ENCODE measurements around the gene NUMB.

Gene NUMB

DNA sequence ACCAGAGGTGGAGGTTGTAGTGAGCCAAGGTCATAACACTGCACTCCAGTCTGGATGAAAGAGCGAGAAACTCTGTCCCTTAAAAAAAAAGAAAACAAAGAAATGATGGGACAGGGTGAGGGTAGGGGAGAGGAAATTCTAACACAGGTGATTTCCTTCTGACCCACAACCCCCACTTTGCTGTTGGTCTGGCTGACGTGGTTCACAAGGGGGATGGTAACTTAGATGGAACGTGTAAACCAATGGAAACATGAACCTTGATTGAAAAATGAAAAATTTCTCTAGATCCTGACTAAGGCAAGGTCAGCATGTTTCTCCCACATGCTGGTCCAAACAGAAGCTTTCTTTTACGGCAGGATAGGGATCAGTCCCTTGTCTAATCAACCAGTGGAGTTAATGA lies 16.6 kb upstream of the NUMB start:
- TF ChIP-seq CTCF (IDR thresholded peaks at IDR 0.05; ENCODE audit: borderline replicate concordance, control extremely low read depth, extremely low read depth, insufficient read depth, missing control alignments), result no peak
- in situ Hi-C loops (cut with MboI; ENCODE audit: low sequenced_read_pairs, unreplicated experiment), result loop anchor here (5.0 to 25.0 kb wide), 2 partner anchors 303 to 963 kb away; no protein-coding TSS in a partner anchor
- peak; percentile 36 for DNase-seq (ENCODE audit: low spot score)

DNA sequence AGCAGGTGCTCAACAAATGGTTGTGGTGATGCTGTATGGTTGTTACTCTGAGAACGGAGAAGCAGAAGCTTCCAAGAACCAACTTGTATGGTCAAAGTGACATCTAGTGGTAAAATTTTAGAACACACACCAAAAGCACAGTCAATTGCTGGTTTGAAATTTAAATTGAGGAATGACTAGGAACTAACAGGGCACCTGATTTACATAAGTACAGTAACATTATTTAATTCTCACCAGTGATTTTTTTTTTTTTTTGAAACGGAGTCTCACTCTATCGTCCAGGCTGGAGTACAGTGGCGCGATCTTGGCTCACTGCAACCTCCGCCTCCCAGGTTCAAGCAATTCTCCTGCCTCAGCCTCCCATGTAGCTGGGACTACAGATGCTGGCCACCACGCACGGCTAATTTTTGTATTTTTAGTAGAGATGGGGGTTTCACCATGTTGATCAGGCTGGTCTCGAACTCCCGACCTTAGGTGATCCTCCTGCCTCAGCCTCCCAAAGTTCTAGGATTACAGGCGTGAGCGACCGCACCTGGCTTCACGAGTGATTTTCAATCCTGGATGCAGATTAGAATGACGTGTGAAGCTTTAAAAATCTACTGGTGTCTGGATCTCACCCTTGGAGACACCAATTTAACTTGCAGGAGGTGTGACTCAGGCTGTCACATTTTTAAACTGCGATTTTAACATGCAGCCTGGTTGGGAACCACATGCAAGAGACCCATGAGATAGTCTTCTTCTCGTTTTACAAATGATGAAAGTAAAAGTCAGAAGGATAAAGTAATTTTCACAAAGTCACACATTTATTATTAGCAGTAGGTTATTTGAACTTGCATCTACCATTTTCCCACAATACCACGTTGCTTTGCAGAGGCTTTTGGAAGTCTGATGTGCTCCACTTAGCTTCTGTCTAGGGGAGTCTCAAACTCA lies 14.1 kb upstream of the NUMB start:
- DNase-seq (ENCODE audit: low spot score), result peak; percentile 65
- peak; percentile 43 for TF ChIP-seq CTCF (IDR thresholded peaks at IDR 0.05; ENCODE audit: borderline replicate concordance, control extremely low read depth, extremely low read depth, insufficient read depth, missing control alignments)
- in situ Hi-C loops (cut with MboI; ENCODE audit: low sequenced_read_pairs, unreplicated experiment), result loop anchor here (5.0 to 25.0 kb wide), 2 partner anchors 300 to 960 kb away; no protein-coding TSS in a partner anchor

GRCh38 chr14:73471582-73472184 lies 13.3 kb upstream of the NUMB start:
- DNase-seq (ENCODE audit: low spot score), result no peak
- in situ Hi-C loops (cut with MboI; ENCODE audit: low sequenced_read_pairs, unreplicated experiment), result loop anchor here (5.0 to 25.0 kb wide), 2 partner anchors 299 to 959 kb away; no protein-coding TSS in a partner anchor
- TF ChIP-seq CTCF (IDR thresholded peaks at IDR 0.05; ENCODE audit: borderline replicate concordance, control extremely low read depth, extremely low read depth, insufficient read depth, missing control alignments), result no peak

- TF ChIP-seq CTCF (IDR thresholded peaks at IDR 0.05; ENCODE audit: borderline replicate concordance, control extremely low read depth, extremely low read depth, insufficient read depth, missing control alignments), result no peak
- in situ Hi-C loops (cut with MboI; ENCODE audit: low sequenced_read_pairs, unreplicated experiment), result loop anchor here (10.0 to 25.0 kb wide), 2 partner anchors 174 to 957 kb away; no protein-coding TSS in a partner anchor
Observed at GRCh38 chr14:73468828-73469375, 10.6 kb upstream of the NUMB start.

GRCh38 chr14:73467800-73468199 lies 9.5 kb upstream of the NUMB start:
- peak; percentile 36 for DNase-seq (ENCODE audit: low spot score)
- in situ Hi-C loops (cut with MboI; ENCODE audit: low sequenced_read_pairs, unreplicated experiment), result loop anchor here (10.0 to 25.0 kb wide), 2 partner anchors 173 to 955 kb away; no protein-coding TSS in a partner anchor
- TF ChIP-seq CTCF (IDR thresholded peaks at IDR 0.05; ENCODE audit: borderline replicate concordance, control extremely low read depth, extremely low read depth, insufficient read depth, missing control alignments), result no peak

More at GRCh38 chr14:73468828-73469375, 10.6 kb upstream of the NUMB start:
- no peak for DNase-seq (ENCODE audit: low spot score)

- in situ Hi-C loops (cut with MboI; ENCODE audit: low sequenced_read_pairs, unreplicated experiment), result loop anchor here (10.0 to 25.0 kb wide), 2 partner anchors 173 to 955 kb away; no protein-coding TSS in a partner anchor
- DNase-seq (ENCODE audit: low spot score), result no peak
- TF ChIP-seq CTCF (IDR thresholded peaks at IDR 0.05; ENCODE audit: borderline replicate concordance, control extremely low read depth, extremely low read depth, insufficient read depth, missing control alignments), result no peak
Observed at GRCh38 chr14:73467377-73467776, 9.0 kb upstream of the NUMB start.
